HTERT RPE-1 (cell line): ENCODE data around the gene GPR89B.
"Not testable (repeated sequence)": the region's sequence is repeated elsewhere in the genome, so short reads cannot be mapped to it uniquely, and the experiment has no call there.

Experiments
- in situ Hi-C: fragments of 300-500 bp; cut with MboI; formaldehyde crosslinking; loops from 4 replicates; pipeline ENCODE4 v1.14.3; 2020; ENCODE audit warnings: low sequenced_read_pairs

The GPR89B gene

GRCh38 chr1:147935296-147935695 lies 7.1 kb downstream of the GPR89B start:
- in situ Hi-C loops = not testable (repeated sequence)

- in situ Hi-C loops = not testable (repeated sequence)
Observed at GRCh38 chr1:147940456-147940855, 12.2 kb downstream of the GPR89B start.

- in situ Hi-C loops = not testable (repeated sequence)
Observed at GRCh38 chr1:147942563-147942962, 14.3 kb downstream of the GPR89B start.

- in situ Hi-C loops = not testable (repeated sequence)
Observed at GRCh38 chr1:147949517-147949916, 21.3 kb downstream of the GPR89B start.

GRCh38 chr1:147958906-147959305 lies 30.7 kb downstream of the GPR89B start:
- in situ Hi-C loops = not testable (repeated sequence)

- in situ Hi-C loops = not testable (repeated sequence)
Observed at GRCh38 chr1:147959680-147960079, 31.5 kb downstream of the GPR89B start.

- in situ Hi-C loops = not testable (repeated sequence)
Observed at GRCh38 chr1:147964575-147964974, 36.4 kb downstream of the GPR89B start.

- in situ Hi-C loops = not testable (repeated sequence)
Observed at GRCh38 chr1:147966657-147967056, 38.4 kb downstream of the GPR89B start.

GRCh38 chr1:147978896-147979651 lies 50.9 kb downstream of the GPR89B start:
- in situ Hi-C loops = not testable (repeated sequence)

GRCh38 chr1:147985374-147985773 lies 57.2 kb downstream of the GPR89B start:
- in situ Hi-C loops = not testable (repeated sequence)

- in situ Hi-C loops = not testable (repeated sequence)
Observed at GRCh38 chr1:147987893-147988292, 59.7 kb downstream of the GPR89B start.

GRCh38 chr1:147992916-147993315 lies 64.7 kb downstream of the GPR89B start:
- in situ Hi-C loops = not testable (repeated sequence)

- in situ Hi-C loops = not testable (repeated sequence)
Observed at GRCh38 chr1:147993400-147993799, 65.2 kb downstream of the GPR89B start.

GRCh38 chr1:147993825-147994615 lies 65.8 kb downstream of the GPR89B start:
- in situ Hi-C loops = not testable (repeated sequence)

- in situ Hi-C loops = not testable (repeated sequence)
Observed at GRCh38 chr1:147996088-147996487, 67.9 kb downstream of the GPR89B start.

GRCh38 chr1:148007724-148008123 lies 79.5 kb downstream of the GPR89B start:
- in situ Hi-C loops = not testable (repeated sequence)

GRCh38 chr1:148010527-148010926 lies 82.3 kb downstream of the GPR89B start:
- in situ Hi-C loops = no loop called here

GRCh38 chr1:148013177-148014144 lies 85.2 kb downstream of the GPR89B start:
- in situ Hi-C loops = not testable (repeated sequence)

- in situ Hi-C loops = not testable (repeated sequence)
Observed at GRCh38 chr1:148014289-148015200, 86.3 kb downstream of the GPR89B start.

- in situ Hi-C loops = not testable (repeated sequence)
Observed at GRCh38 chr1:148024918-148025317, 96.7 kb downstream of the GPR89B start.
